ENCODE data around the gene SFXN5. TPM values are rescaled to one million over a fixed set of nuclear protein-coding genes. Genes with fewer than 3 reads are reported as not detected.
A peak's percentile ranks its signal among the peaks of the same experiment; 100 is the strongest.

Gene SFXN5
- total and polyA plus RNA-seq, 2 of the 8 experiments (the other 6 are each of a cell fraction or from before 2014, with no cell fraction given), result 29.3 to 33.1 TPM

DNA sequence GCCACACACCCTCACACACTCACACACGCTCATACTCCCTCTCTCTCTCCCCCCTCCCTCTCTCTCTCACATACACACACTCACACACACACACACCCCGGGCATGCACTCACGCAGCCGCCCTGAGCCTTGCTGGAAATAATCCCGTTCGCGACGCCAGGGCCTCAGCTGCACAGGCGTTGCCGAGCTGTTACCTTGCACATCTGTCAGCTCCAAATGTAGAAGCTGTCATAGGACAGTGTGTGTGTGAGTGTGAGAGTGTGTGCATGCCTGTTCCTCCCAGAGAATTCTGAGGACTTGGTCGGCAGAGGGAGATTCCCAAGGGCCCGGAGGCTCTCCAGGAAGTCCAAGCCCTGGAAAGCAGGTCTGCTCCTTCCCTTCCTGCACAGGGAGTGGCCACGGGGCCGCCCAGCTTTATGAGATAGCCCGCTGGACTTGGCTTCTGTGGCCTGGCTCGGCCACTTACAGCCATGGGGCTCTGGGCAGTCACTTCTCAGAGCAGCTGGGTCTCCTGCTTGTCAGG, 175.7 kb downstream of the SFXN5 start:
- H2BK20ac ChIP-seq (ENCODE audit: low read length), result peak overlapping the region; percentile 95
- H3K27ac ChIP-seq (ENCODE audit: low read depth, low read length), result no peak overlapping the region
- peak overlapping the region; percentile 0; the same call in 1 of the 2 replicates for H2BK5ac ChIP-seq (ENCODE audit: low read depth, low read length)
- no peaks in the 10 kb centered on the region for H3K9me3 ChIP-seq (ENCODE audit: insufficient read depth in 2 of 2, low read depth in 1 of 2, low read length in 1 of 2)
- H3K4ac ChIP-seq (replicated peaks; ENCODE audit: insufficient read length, low read depth, low read length), result no peak overlapping the region
- no peak overlapping the region for H2AFZ ChIP-seq (ENCODE audit: low read length)
- WGBS, 2 experiments (ENCODE audit: extremely low coverage in 1 of 2, insufficient coverage in 1 of 2, insufficient read length in 1 of 2, insufficient replicate concordance in 2 of 2, low coverage in 1 of 2, low lambda C conversion rate in 2 of 2, missing lambda C conversion rate in 1 of 2), result 79% methylated on average over 16 of the region's 16 CpGs; no CpG with 5 or more reads in 1 of the 2 experiments
- no peak overlapping the region for H2AK5ac ChIP-seq (ENCODE audit: low read depth, low read length)
- peaks cover 0 to 38% (median 32%) of the 10 kb centered on the region in 4 experiments; a peak in 6 of 7 replicates for H3K27me3 ChIP-seq (replicated peaks in 1 of 4; ENCODE audit: control insufficient read depth in 3 of 4, extremely low read depth in 1 of 4, insufficient read depth in 3 of 4, low read length in 3 of 4)
- H2BK12ac ChIP-seq (ENCODE audit: low read depth, low read length), result peak overlapping the region; percentile 96; the same call in 1 of the 2 replicates
- H3K36me3 ChIP-seq (ENCODE audit: control insufficient read depth in 2 of 4, insufficient read depth in 4 of 4, low read length in 3 of 4), result no peaks in the 10 kb centered on the region
- H3K14ac ChIP-seq (ENCODE audit: insufficient read length), result no peak overlapping the region
- H3K56ac ChIP-seq (replicated peaks; ENCODE audit: insufficient read length, low read depth, low read length), result no peak overlapping the region
- no peaks in the 10 kb centered on the region for H4K20me1 ChIP-seq (replicated peaks in 1 of 2; ENCODE audit: control insufficient read depth in 1 of 2, insufficient read depth in 2 of 2, low read length in 2 of 2)
- DNase-seq (ENCODE audit: low read depth in 1 of 2, low spot score in 2 of 2) (no peak), FAIRE-seq (no peak)
- no peaks in the 10 kb centered on the region for H3K79me2 ChIP-seq (ENCODE audit: control insufficient read depth in 1 of 2, insufficient read depth in 2 of 2, low read length in 2 of 2)
- H3K9ac ChIP-seq (replicated peaks in 1 of 4; ENCODE audit: extremely low read depth in 1 of 4, low read depth in 3 of 4, low read length in 3 of 4), result no peak overlapping the region
- peak overlapping the region in 1 of 2 experiments; percentile 11; a peak in 1 of 4 replicates for H3K4me2 ChIP-seq (ENCODE audit: insufficient read depth in 1 of 2, low read depth in 2 of 2, low read length in 2 of 2)
- H3K18ac ChIP-seq (ENCODE audit: extremely low read depth, low read length), result no peak overlapping the region
- peak overlapping the region; percentile 11 for H2BK120ac ChIP-seq (replicated peaks; ENCODE audit: low read depth, low read length)
- H3K4me3 ChIP-seq (ENCODE audit: extremely low read depth in 1 of 4, insufficient read depth in 2 of 4, low read depth in 3 of 4, low read length in 4 of 4), result no peak overlapping the region
- H3K79me1 ChIP-seq (ENCODE audit: low read depth, low read length), result no peaks in the 10 kb centered on the region
- no peak overlapping the region for H3K23ac ChIP-seq (ENCODE audit: insufficient read length)
- peak overlapping the region; percentile 78; the same call in 1 of the 2 replicates for H2BK15ac ChIP-seq (ENCODE audit: low read length)
- H3K23me2 ChIP-seq (ENCODE audit: low read depth, low read length), result no peaks in the 10 kb centered on the region; the same call in 1 of the 2 replicates
- CTCF ChIA-PET (ENCODE audit: partially characterized antibody), result interaction anchor here (0.7 to 19.1 kb wide), 19 partner anchors 8 to 744 kb away, joined by 3 to 497 read pairs (median 6); partner anchors contain the start of genes EMX1 and SPR
- no peak overlapping the region for H4K8ac ChIP-seq (ENCODE audit: extremely low read depth, insufficient read depth, low read length)
- H4K91ac ChIP-seq (replicated peaks; ENCODE audit: insufficient read length, low read length), result peak overlapping the region; percentile 80
- H4K5ac ChIP-seq (ENCODE audit: insufficient read length, low read depth, low read length), result no peak overlapping the region
- POLR2A ChIA-PET (ENCODE audit: partially characterized antibody), result interaction anchor here (1.0 to 1.5 kb wide), 4 partner anchors 11 to 56 kb away, joined by 3 to 4 read pairs (median 3); no protein-coding TSS in a partner anchor
- peaks cover 5 to 9% (median 7%) of the 10 kb centered on the region in 4 experiments for H3K4me1 ChIP-seq (replicated peaks in 1 of 4; ENCODE audit: control insufficient read depth in 3 of 4, insufficient read depth in 4 of 4, low read length in 3 of 4)
